T-helper 1 cell treated with Interleukin-12 subunit alpha and Interleukin-12 subunit beta and Interleukin-4 antibody, amounts not matched to agents 30 μg/mL and 1 μg/mL, for 36 hours (primary cell): ENCODE data around the gene LRCH4.
"Not testable (repeated sequence)": the region's sequence is repeated elsewhere in the genome, so short reads cannot be mapped to it uniquely, and the experiment has no call there.

Experiments used
- H3K27ac Mint-ChIP-seq: one replicate; pipeline ENCODE4 v1.8.0; 2021; ENCODE audit warnings: mild to moderate bottlenecking, mixed read lengths
- H3K27me3 Mint-ChIP-seq: one replicate; pipeline ENCODE4 v1.8.0; 2021; ENCODE audit warnings: low read depth, mixed read lengths
- H3K36me3 Mint-ChIP-seq: one replicate; pipeline ENCODE4 v1.8.0; 2021; ENCODE audit warnings: low read depth, mixed read lengths
- H3K4me1 Mint-ChIP-seq: one replicate; pipeline ENCODE4 v1.8.0; 2021; ENCODE audit warnings: low read depth, mixed read lengths
- H3K4me3 Mint-ChIP-seq: one replicate; pipeline ENCODE4 v1.8.0; 2021; ENCODE audit warnings: mild to moderate bottlenecking, moderate library complexity, mixed read lengths
- H3K9me3 Mint-ChIP-seq: one replicate; pipeline ENCODE4 v1.8.0; 2021; ENCODE audit warnings: mixed read lengths

LRCH4 gene

DNA sequence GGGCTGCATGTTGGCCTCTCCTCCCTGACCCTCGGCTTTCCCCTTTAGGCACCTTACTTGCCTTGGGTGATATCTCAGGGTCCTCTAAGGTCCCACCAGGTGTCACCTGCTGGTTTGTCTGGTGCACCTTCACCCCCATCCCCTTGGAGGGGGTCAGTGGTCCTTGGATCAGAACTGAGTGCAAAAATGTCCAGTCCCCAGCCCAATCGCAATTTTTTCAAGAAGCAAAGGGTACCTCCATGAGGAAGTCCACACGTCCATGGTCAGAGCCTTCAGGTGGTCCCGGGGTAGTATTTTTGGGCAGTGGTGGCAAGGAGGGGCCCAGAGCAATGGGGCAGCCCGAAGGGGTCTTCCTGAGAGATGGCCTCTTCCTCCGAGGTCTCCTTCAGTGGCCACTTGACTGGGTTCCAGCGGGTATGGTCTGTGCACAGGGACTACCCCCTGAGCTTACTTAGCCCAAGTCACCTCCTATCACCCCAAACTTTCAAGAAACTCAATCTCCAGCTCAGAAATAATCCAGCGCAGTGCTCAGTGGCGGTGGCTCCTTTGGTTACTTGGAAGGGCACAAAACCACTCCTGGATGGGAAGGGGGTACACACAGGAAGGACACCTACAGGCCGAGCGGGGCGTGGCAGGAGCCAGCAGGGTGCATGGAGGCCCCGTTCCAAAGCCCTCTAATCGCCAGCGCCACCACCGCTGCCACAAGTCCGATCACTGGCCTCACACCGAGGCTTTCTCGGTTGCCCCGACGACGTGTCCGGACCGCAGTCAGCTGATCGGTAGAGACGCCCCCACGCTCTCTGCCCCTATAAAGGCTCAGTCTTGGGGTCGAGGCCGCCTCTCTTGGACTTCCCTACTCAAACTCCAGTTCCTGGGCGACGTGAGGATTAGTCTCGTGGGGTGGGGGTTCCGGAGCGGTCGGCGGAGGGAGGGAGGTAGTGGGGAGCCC lies 16.8 kb downstream of the LRCH4 start:
- no peaks in the 10 kb centered on the region for H3K9me3 Mint-ChIP-seq
- no peak overlapping the region for H3K4me3 Mint-ChIP-seq
- peak overlapping the region; percentile 36 for H3K27ac Mint-ChIP-seq
- H3K4me1 Mint-ChIP-seq: peaks cover 15% of the 10 kb centered on the region
- H3K27me3 Mint-ChIP-seq: no peaks in the 10 kb centered on the region
- H3K36me3 Mint-ChIP-seq: peaks cover 13% of the 10 kb centered on the region

DNA sequence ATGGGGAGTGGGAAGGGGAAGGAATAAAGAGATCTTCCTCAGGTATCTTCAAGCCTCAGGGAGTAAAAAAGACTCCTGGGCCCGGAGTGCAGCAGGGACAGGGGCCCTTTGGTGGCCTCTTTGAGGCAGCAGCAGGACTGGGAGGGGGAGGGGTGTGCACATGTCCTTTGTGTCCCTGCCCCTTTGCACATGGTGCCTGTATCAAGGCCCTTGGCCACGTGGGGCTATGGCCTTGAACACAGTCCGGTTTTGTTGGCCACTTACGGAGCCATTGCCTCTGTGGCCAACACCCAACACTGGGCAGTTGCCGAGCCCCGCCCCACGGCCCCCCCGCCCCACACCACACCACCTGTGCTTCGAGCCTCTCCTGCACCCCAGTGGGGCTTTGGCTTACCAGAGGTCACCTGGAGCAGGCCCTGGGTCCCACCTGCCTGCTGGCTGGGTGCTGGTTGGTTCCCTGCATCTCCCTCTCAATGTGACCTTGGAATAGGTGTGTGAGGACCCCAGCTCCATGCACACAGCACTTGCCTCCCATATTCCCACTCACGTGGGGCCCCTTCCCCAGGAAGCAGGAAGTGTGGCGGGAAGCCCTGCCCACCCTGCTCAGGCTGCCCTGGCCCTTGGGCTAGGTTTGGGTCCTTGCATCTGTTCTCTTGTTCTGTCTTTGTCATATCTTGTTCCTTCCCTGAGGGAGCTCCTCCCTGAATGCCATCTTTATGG lies 17.6 kb downstream of the LRCH4 start:
- no peaks in the 10 kb centered on the region for H3K27me3 Mint-ChIP-seq
- peaks cover 15% of the 10 kb centered on the region for H3K36me3 Mint-ChIP-seq
- H3K9me3 Mint-ChIP-seq: no peaks in the 10 kb centered on the region
- H3K4me3 Mint-ChIP-seq: no peak overlapping the region
- H3K27ac Mint-ChIP-seq: no peak overlapping the region
- peaks cover 17% of the 10 kb centered on the region for H3K4me1 Mint-ChIP-seq

DNA sequence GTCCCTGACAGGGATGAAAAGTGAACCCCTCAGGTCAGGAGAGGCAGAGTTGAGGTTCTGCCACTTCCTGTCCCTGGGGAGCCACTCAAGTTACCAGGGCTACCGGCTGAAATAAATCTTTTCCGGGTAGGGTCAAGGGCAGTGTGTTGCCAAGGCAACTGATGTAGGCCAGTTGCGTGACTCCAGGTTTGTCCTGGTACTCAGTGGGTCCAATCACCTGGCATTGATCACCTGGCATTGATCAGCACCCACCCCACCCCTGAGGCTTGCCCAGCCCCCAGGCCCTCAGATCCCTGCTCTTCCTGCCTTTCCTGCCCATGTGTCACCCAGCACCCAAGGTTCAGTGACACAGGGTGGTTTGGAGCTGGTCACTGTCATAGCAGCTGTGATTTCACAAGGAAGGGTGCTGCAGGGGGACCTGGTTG lies 18.2 kb downstream of the LRCH4 start:
- no peaks in the 10 kb centered on the region for H3K9me3 Mint-ChIP-seq
- H3K4me1 Mint-ChIP-seq: peaks cover 17% of the 10 kb centered on the region
- peaks cover 15% of the 10 kb centered on the region for H3K36me3 Mint-ChIP-seq
- H3K27me3 Mint-ChIP-seq: no peaks in the 10 kb centered on the region
- no peak overlapping the region for H3K4me3 Mint-ChIP-seq
- H3K27ac Mint-ChIP-seq: no peak overlapping the region

GRCh38 chr7:100567031-100567730 lies 18.7 kb downstream of the LRCH4 start:
- no peak overlapping the region for H3K27ac Mint-ChIP-seq
- H3K4me1 Mint-ChIP-seq: peaks cover 17% of the 10 kb centered on the region
- peaks cover 14% of the 10 kb centered on the region for H3K36me3 Mint-ChIP-seq
- H3K4me3 Mint-ChIP-seq: no peak overlapping the region
- no peaks in the 10 kb centered on the region for H3K27me3 Mint-ChIP-seq
- H3K9me3 Mint-ChIP-seq: no peaks in the 10 kb centered on the region

DNA sequence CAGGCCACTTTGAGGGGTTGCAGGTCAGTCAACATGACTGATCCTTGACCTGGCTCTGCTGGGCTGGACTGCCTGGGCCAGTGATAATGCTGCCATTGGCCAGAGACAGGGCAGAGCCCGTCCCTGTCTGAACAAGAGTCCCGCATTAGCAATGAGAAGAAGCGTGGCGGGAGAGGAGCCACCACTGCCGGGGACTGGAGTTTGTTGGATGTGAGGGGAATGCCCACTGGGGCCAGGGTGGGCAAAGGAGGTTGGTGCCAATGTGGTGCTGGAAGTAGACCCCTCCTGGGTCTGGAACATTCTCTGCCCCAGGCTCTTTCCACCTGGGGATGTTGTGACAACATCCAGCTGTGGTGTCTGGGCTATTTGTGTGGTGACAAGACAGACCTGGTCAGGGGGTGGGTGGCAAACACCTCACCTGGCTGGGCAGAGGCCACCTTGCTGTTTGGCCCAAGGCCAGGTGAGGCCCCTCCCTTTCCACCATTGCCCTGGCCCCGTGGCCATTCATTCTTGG lies 19.9 kb downstream of the LRCH4 start:
- no peak overlapping the region for H3K4me3 Mint-ChIP-seq

DNA sequence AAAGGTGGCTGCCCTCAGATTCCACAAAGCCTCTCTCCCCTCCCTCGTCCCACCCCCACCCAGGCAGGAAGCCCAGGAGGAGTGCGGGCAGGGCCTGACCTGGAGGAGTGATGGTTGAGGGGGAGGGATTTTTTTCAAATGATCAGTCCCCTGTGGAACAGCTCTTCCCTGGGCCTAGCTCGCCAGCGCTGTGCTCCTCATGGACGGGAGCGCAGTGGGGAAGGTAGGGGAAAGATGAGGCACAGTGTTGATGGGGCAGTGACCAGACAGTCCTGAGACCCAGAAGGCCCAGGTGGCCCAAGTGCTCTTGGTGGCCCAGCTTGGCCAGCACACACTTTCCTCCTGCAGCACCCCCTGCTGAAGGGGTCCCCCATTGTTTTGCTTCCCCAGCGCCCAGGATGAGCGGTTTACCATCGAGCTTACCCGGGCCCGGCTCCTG lies 20.8 kb downstream of the LRCH4 start:
- Mint-ChIP-seq H3K27me3 (no peaks in the 10 kb centered on the region), H3K27ac (no peak overlapping the region), H3K4me3 (no peak overlapping the region), H3K36me3 (peaks cover 8% of the 10 kb centered on the region), H3K4me1 (peaks cover 14% of the 10 kb centered on the region), H3K9me3 (no peaks in the 10 kb centered on the region)

More for the DNA sequence above, 19.9 kb downstream of the LRCH4 start:
- Mint-ChIP-seq H3K36me3 (peaks cover 8% of the 10 kb centered on the region), H3K27me3 (no peaks in the 10 kb centered on the region), H3K4me1 (peaks cover 14% of the 10 kb centered on the region), H3K27ac (no peak overlapping the region), H3K9me3 (no peaks in the 10 kb centered on the region)

GRCh38 chr7:100564405-100564804 lies 21.5 kb downstream of the LRCH4 start:
- H3K27me3 Mint-ChIP-seq, H3K36me3 Mint-ChIP-seq, H3K4me3 Mint-ChIP-seq, H3K9me3 Mint-ChIP-seq: not testable (repeated sequence)
- H3K4me1 Mint-ChIP-seq: peaks cover 13% of the 10 kb centered on the region
- peak overlapping the region; percentile 52 for H3K27ac Mint-ChIP-seq

- H3K9me3 Mint-ChIP-seq: no peaks in the 10 kb centered on the region
- H3K36me3 Mint-ChIP-seq: peaks cover 9% of the 10 kb centered on the region
- H3K4me3 Mint-ChIP-seq: no peak overlapping the region
- no peaks in the 10 kb centered on the region for H3K27me3 Mint-ChIP-seq
- peaks cover 10% of the 10 kb centered on the region for H3K4me1 Mint-ChIP-seq
- H3K27ac Mint-ChIP-seq: no peak overlapping the region
These were observed 22.0 kb downstream of the LRCH4 start for GRCh38 chr7:100563809-100564400.

GRCh38 chr7:100563100-100563564 lies 22.8 kb downstream of the LRCH4 start:
- peaks cover 6% of the 10 kb centered on the region for H3K4me1 Mint-ChIP-seq
- no peaks in the 10 kb centered on the region for H3K9me3 Mint-ChIP-seq
- H3K36me3 Mint-ChIP-seq: peaks cover 9% of the 10 kb centered on the region
- no peaks in the 10 kb centered on the region for H3K27me3 Mint-ChIP-seq
- no peak overlapping the region for H3K27ac Mint-ChIP-seq
- H3K4me3 Mint-ChIP-seq: no peak overlapping the region

DNA sequence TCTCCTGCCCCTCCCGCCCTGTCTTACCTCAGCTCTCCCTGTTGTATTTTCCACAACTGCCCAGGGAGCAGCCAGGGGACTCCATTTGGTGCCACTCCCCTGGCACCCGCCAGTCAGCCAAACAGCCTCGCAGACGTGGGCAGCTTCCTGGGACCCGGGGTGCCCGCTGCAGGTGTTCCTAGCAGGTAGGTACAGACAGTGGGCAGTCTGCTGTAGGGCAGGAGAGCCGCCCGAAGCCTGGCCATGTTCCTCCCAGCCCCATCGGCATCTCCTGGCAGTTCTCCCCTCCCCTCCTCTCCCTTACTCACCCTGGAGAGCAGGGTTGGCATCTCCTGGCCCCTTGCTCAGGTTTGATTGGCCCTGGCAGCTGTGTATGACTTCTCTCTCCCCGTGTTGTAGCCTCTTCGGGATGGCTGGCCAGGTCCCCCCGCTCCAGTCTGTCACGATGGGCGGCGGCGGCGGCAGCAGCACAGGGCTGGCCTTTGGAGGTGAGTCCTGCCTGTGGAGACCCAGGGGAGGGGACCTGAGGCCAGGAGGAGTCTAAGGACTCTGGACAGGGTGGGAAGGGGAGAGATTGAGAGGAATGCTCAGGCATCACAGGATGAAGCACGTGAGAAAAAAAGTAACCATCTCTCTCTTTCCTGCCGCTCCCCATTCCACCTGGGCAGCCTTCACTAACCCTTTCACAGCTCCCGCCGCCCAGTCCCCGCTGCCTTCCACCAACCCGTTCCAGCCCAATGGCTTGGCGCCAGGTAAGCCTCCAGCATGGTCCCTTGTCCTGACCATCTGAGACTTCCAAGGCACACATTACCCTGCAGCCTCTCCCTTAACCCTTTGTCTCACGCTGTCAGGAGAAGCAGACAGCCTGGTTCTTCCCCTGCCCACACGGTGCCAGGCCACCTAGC lies 23.5 kb downstream of the LRCH4 start:
- Mint-ChIP-seq H3K4me1 (peaks cover 4% of the 10 kb centered on the region), H3K27ac (no peak overlapping the region), H3K9me3 (no peaks in the 10 kb centered on the region), H3K36me3 (peaks cover 11% of the 10 kb centered on the region), H3K27me3 (no peaks in the 10 kb centered on the region), H3K4me3 (no peak overlapping the region)

GRCh38 chr7:100561491-100562194 lies 24.3 kb downstream of the LRCH4 start:
- Mint-ChIP-seq H3K36me3 (peaks cover 14% of the 10 kb centered on the region), H3K4me1 (peaks cover 4% of the 10 kb centered on the region), H3K27me3 (no peaks in the 10 kb centered on the region), H3K4me3 (no peak overlapping the region), H3K27ac (no peak overlapping the region), H3K9me3 (no peaks in the 10 kb centered on the region)

DNA sequence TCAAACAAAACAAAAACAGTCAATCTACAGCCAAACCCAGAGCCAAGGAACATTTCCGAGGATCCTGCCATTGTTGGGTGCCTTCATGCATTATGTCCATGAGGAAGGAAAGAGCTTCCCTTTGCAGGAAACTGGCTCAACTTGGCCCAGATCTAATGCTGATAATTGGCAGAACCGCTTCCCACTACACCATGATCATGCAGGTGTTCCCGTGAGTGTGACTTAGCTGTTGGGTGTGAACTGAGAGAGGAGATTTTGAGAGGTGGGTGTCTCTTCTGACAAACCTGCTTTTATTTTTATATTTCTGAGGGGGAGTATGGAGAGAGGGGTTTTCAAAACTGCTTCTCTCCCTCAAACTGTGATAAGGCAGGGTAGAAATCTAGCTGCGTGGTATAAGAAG lies 26.8 kb downstream of the LRCH4 start:
- Mint-ChIP-seq H3K9me3 (no peaks in the 10 kb centered on the region), H3K27me3 (no peaks in the 10 kb centered on the region), H3K4me1 (peaks cover 8% of the 10 kb centered on the region), H3K4me3 (no peak overlapping the region), H3K27ac (no peak overlapping the region), H3K36me3 (peaks cover 20% of the 10 kb centered on the region)

DNA sequence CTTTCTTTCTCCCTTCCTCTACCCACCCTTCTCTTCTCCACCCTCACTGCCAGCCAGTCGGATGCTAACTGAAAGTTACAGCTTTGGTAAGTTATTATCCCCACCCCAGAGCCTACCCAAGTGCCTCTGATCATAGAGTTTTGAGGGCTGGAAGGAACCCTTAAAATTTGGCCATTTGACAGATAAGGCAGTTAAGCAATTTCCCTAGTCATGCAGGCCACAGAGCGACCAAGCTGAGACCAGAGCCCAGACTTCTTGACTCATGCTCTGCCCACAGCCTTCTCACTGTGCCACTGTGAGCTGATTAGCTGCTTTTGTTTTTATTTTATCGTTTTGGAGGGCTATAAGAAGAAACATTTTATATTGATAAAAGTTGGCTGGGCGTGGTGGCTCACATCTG lies 29.4 kb downstream of the LRCH4 start:
- Mint-ChIP-seq H3K4me3 (no peak overlapping the region), H3K4me1 (peaks cover 10% of the 10 kb centered on the region), H3K27ac (no peak overlapping the region), H3K9me3 (no peaks in the 10 kb centered on the region), H3K36me3 (peaks cover 24% of the 10 kb centered on the region), H3K27me3 (no peaks in the 10 kb centered on the region)
